ENCODE data around the gene PLAAT4. TPM values are rescaled to one million over a fixed set of nuclear protein-coding genes. Genes with fewer than 3 reads are reported as not detected.

PLAAT4 gene
- total and polyA plus RNA-seq, 2 of the 13 experiments (the other 11 are each of a cell fraction or from before 2014, with no cell fraction given), result 0.71 to 1.00 TPM

GRCh38 chr11:63547061-63547460 is 10.5 kb downstream of the PLAAT4 start (continued):
- TF ChIP-seq BCLAF1 (IDR thresholded peaks at IDR 0.05), result no peak

GRCh38 chr11:63548178-63548577 is 11.6 kb downstream of the PLAAT4 start:
- ChIA-PET POLR2A (no interaction called here), CTCF (ENCODE audit: low intra/inter-chr PET ratio, low total read pairs) (no interaction called here)
- Histone ChIP-seq H3K9ac (ENCODE audit: insufficient read depth, low read depth, low read length) (no peak overlapping the region), H3K4me3 (replicated peaks in 1 of 3; ENCODE audit: insufficient read depth in 1 of 3, low read depth in 2 of 3, low read length in 3 of 3) (no peak overlapping the region), H3K27ac (ENCODE audit: extremely low read length, insufficient read depth, low read length) (no peak overlapping the region), H3K4me2 (ENCODE audit: low read depth, low read length) (no peak overlapping the region), H3K4me1 (ENCODE audit: insufficient read depth, low read length) (no peaks in the 10 kb centered on the region), H2AFZ (ENCODE audit: low read length) (no peak overlapping the region), H3K27me3 (ENCODE audit: control insufficient read depth in 1 of 2, insufficient read depth in 2 of 2, low read length in 2 of 2) (peaks cover 3 to 6% of the 10 kb centered on the region in 2 experiments; a peak in 3 of 5 replicates), H4K20me1 (ENCODE audit: insufficient read depth, low read length) (no peaks in the 10 kb centered on the region), H3K9me3 (ENCODE audit: low read length) (no peaks in the 10 kb centered on the region), H3K79me2 (ENCODE audit: insufficient read depth, low read length) (no peaks in the 10 kb centered on the region), H3K36me3 (replicated peaks in 1 of 2; ENCODE audit: control insufficient read depth in 1 of 2, insufficient read depth in 2 of 2, low read length in 2 of 2) (no peaks in the 10 kb centered on the region)
- BruUV-seq (replicated peaks), result no TSS peak
- DNase-seq (ENCODE audit: low spot score), result no peak
- no peak for TF ChIP-seq JDP2 (CRISPR knock-in tag; IDR thresholded peaks at IDR 0.05; ENCODE audit: borderline replicate concordance)
- no peak for TF ChIP-seq CSRNP1 (CRISPR knock-in tag; IDR thresholded peaks at IDR 0.05)
- no peak for TF ChIP-seq TOE1 (CRISPR knock-in tag; IDR thresholded peaks at IDR 0.05)
- no peak for ATAC-seq
- intact Hi-C loops (cut with micrococcal nuclease; ENCODE audit: unreplicated experiment), result no loop called here
- no peak for FAIRE-seq
- WGBS (ENCODE audit: low lambda C conversion rate), result 14% methylated on average over 4 of the region's 4 CpGs
- in situ Hi-C loops (cut with HindIII; ENCODE audit: extremely low pct_ligation_motif_present, low pct_unique_long_range_greater_than_20kb), result no loop called here
